GM19397 (cell line): ENCODE measurements around the gene MAGEA2B.
"Not testable (repeated sequence)": the region's sequence is repeated elsewhere in the genome, so short reads cannot be mapped to it uniquely, and the experiment has no call there.

ENCODE experiments used
- ATAC-seq: cut with Tn5 transposase; IDR thresholded peaks from one replicate; pipeline ENCODE4 v1.9.1; 2021; ENCODE audit warnings: mild to moderate bottlenecking, moderate library complexity; ENCODE audit not compliant: unreplicated experiment

Gene MAGEA2B

GRCh38 chrX:152754871-152755270 lies 40.4 kb downstream of the MAGEA2B start:
- not testable (repeated sequence) for ATAC-seq

- ATAC-seq: not testable (repeated sequence)
These were observed 44.5 kb downstream of the MAGEA2B start, which contains the start of gene CSAG3 for GRCh38 chrX:152758918-152759317. CSAG3 (plus strand) TSS chrX:152759218.

GRCh38 chrX:152759544-152759943 lies 45.1 kb downstream of the MAGEA2B start:
- not testable (repeated sequence) for ATAC-seq

GRCh38 chrX:152761582-152761981 lies 47.2 kb downstream of the MAGEA2B start:
- not testable (repeated sequence) for ATAC-seq

- ATAC-seq: not testable (repeated sequence)
These were observed 52.1 kb downstream of the MAGEA2B start for GRCh38 chrX:152766562-152766961.
